NCI-H524 treated with DMSO at 0.1 percent for 48 hours (cell line): ENCODE data around the gene CRACDL.

Source experiments
- DNase-seq: peaks from one replicate; lab custom pipeline; 2025; lab: John Stamatoyannopoulos, UW

CRACDL gene

DNA sequence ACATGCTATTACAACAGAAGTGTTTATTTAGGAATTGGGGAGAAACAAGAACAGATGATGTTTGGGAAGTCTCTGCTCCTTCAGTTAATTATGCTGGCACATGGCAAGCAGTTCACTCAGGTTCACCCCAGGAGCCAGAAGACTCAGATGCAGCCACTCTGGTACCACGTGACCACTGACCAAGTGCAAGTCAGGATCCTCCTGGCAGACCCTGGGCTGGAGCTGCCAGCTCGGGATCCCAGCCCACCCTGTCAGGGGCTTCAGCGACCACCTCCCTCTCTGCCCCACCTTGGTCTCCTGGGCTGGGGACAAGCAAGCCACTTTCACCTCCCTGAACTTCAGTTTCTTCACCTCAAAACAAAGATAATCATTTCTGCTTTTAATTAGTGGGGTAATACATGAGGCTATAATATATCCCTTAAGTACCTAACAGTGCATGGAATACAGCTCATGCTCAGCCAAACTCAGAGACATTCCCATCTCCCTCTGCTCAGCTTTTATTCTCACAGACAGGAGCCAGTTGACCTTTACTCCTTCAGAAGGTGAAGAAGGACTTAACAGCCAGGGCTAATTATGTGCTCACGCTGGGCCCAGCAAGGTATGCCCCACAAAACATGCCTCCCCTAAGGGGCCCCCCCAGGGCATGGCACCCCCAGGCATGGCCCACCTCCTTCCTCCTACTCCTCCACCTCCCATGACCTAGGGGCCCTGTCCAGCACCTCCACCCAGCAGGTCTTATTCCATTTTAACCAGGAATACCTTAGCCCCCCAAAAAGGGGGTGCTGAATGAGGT is 11.8 kb downstream of the CRACDL start:
- peak; percentile 49 for DNase-seq

- no peak for DNase-seq
Measured at GRCh38 chr2:98923244-98923940, 12.6 kb downstream of the CRACDL start.

- no peak for DNase-seq
Measured at GRCh38 chr2:98921062-98921461, 15.0 kb downstream of the CRACDL start.

GRCh38 chr2:98917031-98917471 is 19.0 kb downstream of the CRACDL start:
- no peak for DNase-seq

DNA sequence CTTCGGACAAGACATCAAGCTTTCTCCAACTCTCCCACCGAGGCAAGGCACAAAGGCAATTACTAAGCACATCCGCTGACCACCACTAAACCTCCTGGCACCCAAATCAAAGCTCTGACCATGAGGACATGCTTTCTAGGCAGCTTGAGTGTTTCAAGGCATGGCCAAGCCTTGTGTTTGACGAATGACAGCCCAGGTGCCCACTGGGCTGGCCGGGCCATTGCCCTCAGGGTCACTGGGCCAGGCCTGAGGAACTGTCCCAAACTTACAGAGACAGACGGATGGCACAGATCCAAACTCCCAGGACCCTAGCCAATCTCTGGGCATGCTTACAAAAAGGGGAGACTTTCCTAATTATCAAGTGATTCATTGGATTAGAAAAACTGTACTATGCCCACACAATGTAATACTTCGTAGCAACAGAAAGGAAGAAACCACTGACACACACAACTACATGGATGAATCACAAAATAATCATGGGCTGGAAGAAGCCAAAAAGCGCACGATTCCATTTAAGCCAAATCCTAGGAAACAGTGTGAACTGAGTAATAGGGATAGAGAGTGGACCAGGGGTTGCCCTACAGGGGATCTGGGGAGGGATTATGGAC is 20.2 kb downstream of the CRACDL start:
- DNase-seq, result no peak

DNA sequence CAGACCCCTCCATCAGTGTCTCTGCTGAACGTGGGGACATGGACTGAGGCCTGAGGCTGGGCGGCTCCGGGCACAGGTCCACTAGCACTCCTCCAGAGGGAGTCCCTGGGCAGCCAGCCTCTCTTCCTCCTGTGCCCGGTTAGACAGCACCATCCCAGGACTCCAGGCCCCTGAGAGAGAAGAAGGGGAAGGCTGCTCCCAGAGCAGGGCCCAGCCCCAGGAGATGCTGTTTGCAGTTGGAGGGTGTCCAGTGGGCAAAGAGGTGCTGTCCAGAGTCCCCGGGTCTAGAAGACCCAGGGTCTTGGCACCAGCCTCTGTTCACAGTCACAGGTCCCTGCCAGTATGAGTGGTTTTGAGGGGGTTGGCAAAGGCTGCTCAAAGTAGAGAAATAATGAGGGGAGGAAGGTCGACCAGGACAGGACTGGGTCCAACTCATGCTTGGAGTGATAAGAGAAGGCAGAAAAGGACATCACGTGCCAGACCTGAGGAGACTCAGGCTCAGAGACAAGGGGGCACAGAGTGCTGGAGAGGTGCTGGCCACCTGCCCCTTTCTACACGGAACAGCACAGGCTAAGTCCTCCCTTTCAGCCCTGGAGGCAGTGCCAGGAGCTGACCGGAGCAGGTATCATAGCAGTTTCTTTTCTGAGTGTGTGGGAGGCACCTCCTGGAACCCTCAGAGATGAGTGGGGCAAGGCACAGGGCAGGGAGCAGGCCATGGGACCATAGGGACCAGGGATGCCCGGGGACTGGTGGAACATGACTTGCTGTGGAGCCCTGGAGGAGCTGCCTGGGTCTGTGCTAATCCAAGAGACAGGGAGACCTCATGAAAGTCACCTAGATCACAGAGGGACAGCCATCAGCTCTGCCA is 21.1 kb downstream of the CRACDL start:
- no peak for DNase-seq

DNA sequence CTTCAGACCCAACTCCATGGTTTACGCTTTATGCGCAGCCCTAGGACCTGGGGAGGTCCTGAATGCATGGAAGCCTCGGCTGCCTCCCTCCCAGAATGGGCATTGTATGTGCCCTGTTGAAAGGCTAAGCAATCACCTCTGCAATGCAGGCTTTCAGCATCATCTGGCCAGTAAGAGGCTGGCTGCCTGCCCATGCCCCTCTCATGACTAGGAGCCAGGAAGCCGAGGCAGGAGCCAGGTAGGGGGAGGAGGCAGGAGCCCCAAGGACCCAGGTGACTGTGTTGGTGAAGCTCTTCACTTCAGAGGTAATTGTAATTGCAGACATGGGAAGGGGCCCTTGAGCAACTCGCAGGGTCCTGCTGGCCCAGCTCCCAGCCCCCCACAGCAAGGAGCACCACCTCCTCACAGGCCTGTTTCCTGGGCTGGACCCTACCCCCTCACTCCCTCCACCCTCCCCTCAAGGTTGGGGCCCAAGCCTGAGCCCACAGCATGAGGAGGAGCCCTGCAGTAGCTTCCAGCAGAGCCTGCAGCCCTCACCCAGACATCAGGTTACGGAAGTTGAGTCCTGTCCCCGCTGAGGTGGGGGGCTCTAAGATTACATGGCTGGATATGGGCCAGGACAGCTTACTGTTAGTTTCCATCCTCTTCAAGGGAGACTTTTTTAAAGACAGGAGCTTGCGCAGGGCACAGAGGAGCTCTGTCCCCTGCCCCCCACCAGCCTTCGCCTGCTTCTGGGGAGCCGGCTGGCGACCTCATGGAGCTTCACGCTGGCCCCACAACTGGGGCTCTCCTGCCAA is 21.9 kb downstream of the CRACDL start:
- no peak for DNase-seq

DNA sequence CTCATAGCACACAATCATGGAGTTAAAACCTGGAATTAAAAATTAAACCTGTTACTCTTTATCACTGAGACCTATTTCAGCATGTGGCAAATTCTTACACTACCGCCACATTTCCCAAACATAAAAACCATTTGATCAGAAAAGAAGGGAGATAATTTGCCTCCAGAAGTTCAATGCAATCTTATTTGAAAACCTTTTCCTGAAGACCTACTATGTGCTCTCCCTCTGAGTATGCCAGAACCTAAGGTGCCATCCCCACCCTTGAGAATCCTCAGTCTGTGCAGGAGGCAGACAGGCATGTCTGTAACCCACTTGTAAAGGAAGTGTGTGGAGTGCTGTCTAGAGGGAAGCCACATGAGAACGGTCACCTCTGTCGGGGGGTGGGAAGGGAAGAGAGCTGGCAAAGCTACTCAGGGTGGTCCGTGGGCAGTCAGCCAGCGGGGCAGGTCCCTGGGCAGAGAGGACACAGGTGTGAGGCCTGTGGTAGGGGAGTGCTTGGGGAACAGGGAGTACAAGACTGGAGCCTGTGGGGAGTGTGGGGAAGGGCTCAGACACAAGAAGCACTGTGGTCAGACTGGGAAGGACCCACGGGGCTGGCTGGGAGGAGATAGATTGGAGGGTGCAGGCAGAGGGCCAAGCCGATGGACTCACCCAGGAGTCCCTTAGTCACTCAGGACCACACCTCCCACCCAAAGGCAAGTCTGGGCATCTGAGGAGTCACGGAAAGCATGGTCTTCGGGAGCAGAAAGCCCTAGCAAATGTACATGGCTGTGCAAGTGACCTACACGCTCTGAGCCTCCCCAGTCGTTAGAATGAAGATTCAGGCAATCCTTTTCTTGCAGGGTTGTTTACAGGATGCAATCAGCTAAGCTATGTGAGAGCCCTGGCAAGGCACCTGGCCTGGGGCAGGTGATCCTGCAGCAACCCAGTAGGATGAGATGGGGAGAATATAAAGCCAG is 22.8 kb downstream of the CRACDL start:
- no peak for DNase-seq

GRCh38 chr2:98912221-98912851 is 23.7 kb downstream of the CRACDL start:
- no peak for DNase-seq

GRCh38 chr2:98911376-98912154 is 24.5 kb downstream of the CRACDL start:
- DNase-seq, result no peak

DNA sequence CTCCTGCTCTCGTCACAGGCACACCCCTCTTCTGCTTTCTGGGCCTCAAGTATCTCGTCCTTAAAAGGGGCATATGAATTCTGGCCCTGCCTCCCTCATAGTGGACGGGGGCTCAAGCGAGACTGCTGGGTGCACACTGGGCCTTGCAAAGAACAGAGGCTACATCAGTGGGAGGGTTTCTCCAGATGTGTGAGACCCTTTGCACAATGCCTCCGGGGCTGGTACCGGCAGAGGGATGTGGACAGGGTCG is 25.0 kb downstream of the CRACDL start:
- DNase-seq, result no peak

DNA sequence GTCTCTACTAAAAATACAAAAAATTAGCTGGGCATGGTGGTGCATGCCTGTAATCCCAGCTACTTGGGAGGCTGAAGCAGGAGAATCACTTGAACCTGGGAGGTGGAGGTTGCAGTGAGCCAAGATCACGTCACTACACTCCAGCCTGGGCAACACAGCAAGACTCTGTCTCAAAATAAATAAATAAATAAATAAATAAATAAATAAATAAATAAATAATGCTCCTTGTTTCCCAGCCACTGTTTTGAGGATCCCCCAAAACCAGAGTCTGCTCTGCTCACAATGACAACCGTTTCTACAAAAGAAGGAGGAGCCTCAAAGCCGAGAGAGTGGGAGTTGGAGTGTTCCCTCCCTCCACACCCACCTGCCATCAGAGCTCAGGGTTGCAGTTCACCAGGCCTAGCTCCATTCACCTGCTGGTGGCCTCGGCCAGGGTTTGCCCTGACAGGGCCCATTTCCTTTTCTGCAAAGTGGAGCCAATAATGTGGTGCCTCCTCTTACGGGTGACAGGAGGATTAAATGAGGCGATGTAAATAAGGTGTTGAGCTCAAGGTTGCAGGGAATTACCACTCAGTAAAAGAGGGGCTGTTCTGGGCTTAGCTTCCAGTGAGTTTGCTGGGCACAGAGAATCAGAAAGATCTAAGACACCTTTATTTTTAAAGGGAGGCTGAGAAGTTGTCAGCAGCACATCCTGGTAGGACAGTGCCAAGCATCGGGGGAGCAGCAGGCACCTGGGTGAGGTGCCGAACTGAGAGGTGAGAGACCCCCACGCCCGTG is 25.5 kb downstream of the CRACDL start:
- DNase-seq, result no peak

GRCh38 chr2:98909317-98910211 is 26.5 kb downstream of the CRACDL start:
- peak; percentile 94 for DNase-seq

- DNase-seq, result no peak
Measured at GRCh38 chr2:98908931-98909316, 27.1 kb downstream of the CRACDL start.

GRCh38 chr2:98907966-98908905 is 27.8 kb downstream of the CRACDL start:
- DNase-seq, result no peak

DNA sequence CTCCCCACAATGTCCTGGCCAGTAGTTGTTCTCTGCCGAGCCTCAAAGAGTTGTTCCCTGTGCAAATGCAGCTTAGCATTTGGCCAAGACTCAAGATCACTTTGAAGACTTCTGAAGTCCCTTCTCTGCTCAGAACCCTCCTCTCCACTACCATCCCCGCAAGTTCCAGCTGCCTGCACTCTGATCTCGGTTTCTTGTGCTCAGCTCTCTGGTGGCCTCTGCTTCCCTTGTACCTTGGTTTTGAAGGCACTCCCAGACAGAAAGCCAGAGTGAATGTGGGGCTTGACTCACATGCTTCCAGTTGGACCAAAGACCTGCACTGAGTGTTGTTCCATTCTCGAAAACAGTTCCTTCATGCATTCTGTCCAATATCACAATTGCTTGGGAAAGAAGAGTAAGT is 28.6 kb downstream of the CRACDL start:
- no peak for DNase-seq
